Prostate gland (tissue), 2 donors: Measurements from ENCODE around the gene BEAN1.

ENCODE experiments used
- CTCF ChIP-seq, 4 experiments: fragments of 200-600 bp in 2 of 4; fragments of 450-650 bp in 2 of 4; sonication (generic) in 2 of 4; IDR thresholded peaks; 1 replicate in 3 of 4; 2 replicates in 1 of 4; pipeline ENCODE4 v1.5.1; 2016 to 2019; ENCODE audit warnings: antibody characterized with exemption in 4 of 4, mild to moderate bottlenecking in 2 of 4, moderate library complexity in 2 of 4
- POLR2A ChIP-seq: fragments of 450-650 bp; IDR thresholded peaks from one replicate; pipeline ENCODE4 v1.6.1; 2016; ENCODE audit warnings: antibody characterized with exemption, mild to moderate bottlenecking

GRCh38 chr16:66405057-66405783 lies 21.9 kb upstream of the BEAN1 start:
- TF ChIP-seq CTCF (IDR thresholded peaks at IDR 0.05): no peak
- TF ChIP-seq POLR2A: no peak
